ENCODE data around the gene TLR2. TPM values are rescaled to one million over a fixed set of nuclear protein-coding genes. Genes with fewer than 3 reads are reported as not detected.

Gene TLR2
- total and polyA plus RNA-seq, 2 donors (not counting 3 experiments of a cell fraction or from before 2014, with no cell fraction given): 0.29 to 1.4 TPM

- Histone ChIP-seq H3K9ac (replicated peaks; ENCODE audit: extremely low read depth, insufficient read depth, low read length) (no peak overlapping the region), H3K79me2 (ENCODE audit: control insufficient read depth, insufficient read depth, low read length) (no peaks in the 10 kb centered on the region), H3K4me2 (ENCODE audit: insufficient read depth, low read length) (peak overlapping the region; percentile 0), H2AFZ (ENCODE audit: low read depth, low read length) (no peak overlapping the region), H3K27me3 (ENCODE audit: control insufficient read depth in 2 of 2, insufficient read depth in 2 of 2, low read length in 2 of 2) (peaks cover 4 to 7% of the 10 kb centered on the region in 2 experiments), H3K9me3 (replicated peaks; ENCODE audit: control insufficient read depth, insufficient read depth, low read length) (no peaks in the 10 kb centered on the region), H3K4me1 (ENCODE audit: control insufficient read depth, extremely low read depth, insufficient read depth, low read length) (peaks cover 14% of the 10 kb centered on the region), H3K27ac (ENCODE audit: insufficient read depth, low read depth, low read length) (peak overlapping the region; percentile 35), H3K9me1 (replicated peaks; ENCODE audit: control insufficient read depth, extremely low read depth, insufficient read depth, low read length) (no peaks in the 10 kb centered on the region), H3K36me3 (ENCODE audit: control insufficient read depth in 2 of 2, extremely low read depth in 1 of 2, insufficient read depth in 2 of 2, low read length in 2 of 2) (no peaks in the 10 kb centered on the region), H4K20me1 (replicated peaks; ENCODE audit: control insufficient read depth, extremely low read depth, insufficient read depth, low read length) (no peaks in the 10 kb centered on the region), H3K4me3 (replicated peaks in 1 of 3; ENCODE audit: insufficient read depth in 1 of 3, low read depth in 1 of 3, low read length in 3 of 3) (no peak overlapping the region)
- DNase-seq (ENCODE audit: low read depth, low spot score): peak; percentile 15
- ChIA-PET CTCF (interaction anchor here (1.0 to 1.4 kb wide), 2 partner anchors 33 to 74 kb away, joined by 6 to 9 read pairs; no protein-coding TSS in a partner anchor), POLR2A (no interaction called here)
- no TSS peak for BruUV-seq (replicated peaks)
- dilution Hi-C loops (cut with MboI; ENCODE audit: extremely low pct_ligation_motif_present, low sequenced_read_pairs): no loop called here
- peak; percentile 63 for FAIRE-seq
- intact Hi-C loops (cut with micrococcal nuclease): loop anchor here (2.0 kb wide), 1 partner anchor 16 kb away; no protein-coding TSS in a partner anchor
- TF ChIP-seq GATA2 (IDR thresholded peaks at IDR 0.05; ENCODE audit: insufficient read depth, insufficient read length, low read depth, low read length): peak; percentile 25
- TF ChIP-seq EZH2 (IDR thresholded peaks at IDR 0.05; ENCODE audit: borderline replicate concordance, low read depth, low read length, severe bottlenecking): no peak
- TF ChIP-seq CTCF (IDR thresholded peaks at IDR 0.05; ENCODE audit: extremely low read depth in 1 of 2, insufficient read depth in 1 of 2, low read depth in 1 of 2, low read length in 2 of 2): no peak
- TF ChIP-seq JUN (IDR thresholded peaks at IDR 0.05; ENCODE audit: borderline replicate concordance, insufficient read depth, insufficient read length, low read depth): no peak
Observed at GRCh38 chr4:153676486-153676885, 7.6 kb upstream of the TLR2 start.

- H3K9me1 ChIP-seq (replicated peaks; ENCODE audit: control insufficient read depth, extremely low read depth, insufficient read depth, low read length): no peaks in the 10 kb centered on the region
- no peaks in the 10 kb centered on the region for H4K20me1 ChIP-seq (replicated peaks; ENCODE audit: control insufficient read depth, extremely low read depth, insufficient read depth, low read length)
- no peak overlapping the region for H3K4me2 ChIP-seq (ENCODE audit: insufficient read depth, low read length)
- TF ChIP-seq MAX (IDR thresholded peaks at IDR 0.05; ENCODE audit: insufficient read depth, insufficient read length) (no peak), JUN (IDR thresholded peaks at IDR 0.05; ENCODE audit: borderline replicate concordance, insufficient read depth, insufficient read length, low read depth) (peak; percentile 87), FOS (IDR thresholded peaks at IDR 0.05; ENCODE audit: borderline replicate concordance, insufficient read depth, low read length) (peak; percentile 57)
- no peak overlapping the region for H2AFZ ChIP-seq (ENCODE audit: low read depth, low read length)
- H3K4me1 ChIP-seq (ENCODE audit: control insufficient read depth, extremely low read depth, insufficient read depth, low read length): peaks cover 14% of the 10 kb centered on the region
- no TSS peak for BruUV-seq (replicated peaks)
- H3K27ac ChIP-seq (ENCODE audit: insufficient read depth, low read depth, low read length): peak overlapping the region; percentile 35
- intact Hi-C loops (cut with micrococcal nuclease) (loop anchor here (2.0 kb wide), 1 partner anchor 16 kb away; no protein-coding TSS in a partner anchor), dilution Hi-C loops (cut with MboI; ENCODE audit: extremely low pct_ligation_motif_present, low sequenced_read_pairs) (no loop called here)
- peaks cover 4 to 7% of the 10 kb centered on the region in 2 experiments for H3K27me3 ChIP-seq (ENCODE audit: control insufficient read depth in 2 of 2, insufficient read depth in 2 of 2, low read length in 2 of 2)
- no peaks in the 10 kb centered on the region for H3K79me2 ChIP-seq (ENCODE audit: control insufficient read depth, insufficient read depth, low read length)
- DNase-seq (ENCODE audit: low read depth, low spot score) (peak; percentile 86), FAIRE-seq (peak; percentile 87)
- CTCF ChIA-PET: interaction anchor here (0.6 to 1.4 kb wide), 3 partner anchors 27 to 73 kb away, joined by 4 to 9 read pairs (median 6); no protein-coding TSS in a partner anchor
- POLR2A ChIA-PET: no interaction called here
- H3K9me3 ChIP-seq (replicated peaks; ENCODE audit: control insufficient read depth, insufficient read depth, low read length): no peaks in the 10 kb centered on the region
- H3K9ac ChIP-seq (replicated peaks; ENCODE audit: extremely low read depth, insufficient read depth, low read length): no peak overlapping the region
- no peak overlapping the region for H3K4me3 ChIP-seq (replicated peaks in 1 of 3; ENCODE audit: insufficient read depth in 1 of 3, low read depth in 1 of 3, low read length in 3 of 3)
- H3K36me3 ChIP-seq (ENCODE audit: control insufficient read depth in 2 of 2, extremely low read depth in 1 of 2, insufficient read depth in 2 of 2, low read length in 2 of 2): no peaks in the 10 kb centered on the region
Observed at GRCh38 chr4:153676984-153677383, 7.1 kb upstream of the TLR2 start.
